Inflammatory macrophage (primary cell): Measurements from ENCODE around the gene NFAT5.

Experiments
- DNase-seq, 2 donors: peaks; one replicate each; pipeline ENCODE4 v3.0.0-alpha.2; 2020 to 2022

NFAT5 gene

DNA sequence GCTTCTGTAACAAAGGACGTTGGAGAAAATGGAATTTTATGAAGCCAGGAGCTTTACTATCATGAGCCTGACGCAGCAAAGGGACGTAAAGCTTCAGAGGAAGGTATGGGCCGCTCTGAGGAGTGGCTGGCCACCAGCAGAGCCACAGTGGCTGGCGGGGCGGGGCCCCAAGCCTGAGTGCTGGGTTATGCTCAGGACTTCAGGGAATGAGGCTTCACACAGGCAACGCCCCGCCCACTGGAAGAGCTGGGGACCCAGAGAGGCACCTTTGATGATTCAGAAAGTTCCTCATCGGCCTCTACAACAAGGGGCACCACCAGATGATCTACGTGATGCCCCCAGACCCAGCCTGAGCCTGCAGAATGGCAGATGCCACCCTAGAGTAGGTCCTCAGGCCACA is 180.2 kb downstream of the NFAT5 start:
- no peak for DNase-seq

DNA sequence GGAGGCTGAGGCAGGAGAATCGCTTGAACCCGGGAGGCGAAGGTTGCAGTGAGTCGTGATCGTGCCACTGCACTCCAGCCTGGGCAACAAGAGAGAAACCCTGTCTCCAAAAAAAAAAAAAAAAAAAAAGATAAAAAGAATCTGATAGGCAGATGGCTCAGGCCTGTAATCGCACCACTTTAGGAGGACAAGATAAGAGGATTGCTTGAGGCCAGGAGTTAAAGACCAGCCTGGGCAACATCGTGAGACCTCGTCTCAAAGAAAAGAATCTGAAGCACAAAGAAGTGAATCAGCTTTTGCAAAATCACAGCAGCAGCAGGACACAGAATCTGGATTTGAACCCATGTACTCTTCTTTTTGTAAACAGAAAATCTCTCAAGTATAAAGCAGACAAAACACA is 181.3 kb downstream of the NFAT5 start:
- DNase-seq = no peak

DNA sequence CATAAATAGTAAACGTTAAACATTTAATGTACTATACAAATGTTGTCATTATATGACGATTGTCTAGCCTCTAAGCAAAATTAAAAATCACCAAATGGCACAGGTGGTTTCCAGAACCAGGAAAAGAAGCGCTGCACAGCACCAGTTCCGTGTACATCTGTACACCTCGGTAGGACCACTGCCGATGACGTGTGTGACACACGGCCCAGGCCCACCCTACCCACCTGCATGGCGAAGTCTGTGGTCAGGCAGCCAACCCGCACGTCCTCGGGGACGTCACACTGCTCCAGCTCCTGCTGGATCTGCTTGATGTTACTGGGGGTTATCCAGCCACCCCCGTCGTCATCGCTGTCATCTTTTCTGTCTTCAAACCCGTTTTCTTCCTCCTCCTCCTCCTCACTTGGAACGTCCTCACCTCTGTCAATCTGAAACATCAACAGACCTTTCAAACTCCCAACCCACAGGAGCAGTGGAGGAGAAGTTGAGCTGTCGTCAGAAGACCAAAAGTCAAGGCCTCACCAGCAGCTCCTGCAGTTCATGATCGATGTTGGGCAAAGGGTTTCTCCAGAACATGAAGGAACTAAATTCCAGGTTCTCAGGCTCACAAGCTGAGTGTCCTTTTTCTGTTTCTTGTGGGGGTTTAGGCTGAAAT is 183.1 kb downstream of the NFAT5 start:
- DNase-seq = no peak

DNA sequence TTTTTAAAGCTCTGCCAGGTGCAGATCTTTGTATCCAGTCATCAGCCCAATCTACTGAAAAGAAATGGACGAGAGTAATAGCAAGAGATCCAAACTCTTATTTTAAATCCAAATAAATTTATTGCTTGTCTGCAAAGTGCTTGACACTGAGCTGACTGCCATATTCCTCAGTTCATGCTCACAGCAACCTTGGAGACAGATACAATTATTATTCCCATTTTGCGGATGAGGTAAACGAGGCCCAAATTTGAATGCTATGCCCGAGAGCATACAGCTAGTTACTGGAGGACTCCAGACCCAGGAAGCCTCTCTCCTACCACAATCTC is 188.3 kb downstream of the NFAT5 start:
- DNase-seq = no peak
